Lower lobe of right lung (tissue), 2 donors: ENCODE results near the gene KCNT2. TPM values are rescaled to one million over a fixed set of nuclear protein-coding genes. Genes with fewer than 3 reads are reported as not detected.
A peak's percentile ranks its signal among the peaks of the same experiment; 100 is the strongest.

Experiments
- ATAC-seq, 2 donors: fragments of 200-7000 bp; cut with Tn5 transposase; one replicate each; pipeline ENCODE4 v1.9.1; 2020 to 2022; ENCODE audit warnings: mild to moderate bottlenecking in 2 of 2, moderate library complexity in 2 of 2
- DNase-seq: peaks from one replicate; pipeline ENCODE4 v3.0.0-alpha.2; 2020
- H3K27ac ChIP-seq: fragments of 200-600 bp; one replicate; pipeline ENCODE4 v1.8.0; 2022
- H3K27me3 ChIP-seq: fragments of 200-600 bp; one replicate; pipeline ENCODE4 v1.8.0; 2022; ENCODE audit warnings: low read depth
- H3K36me3 ChIP-seq: fragments of 200-600 bp; one replicate; pipeline ENCODE4 v1.8.0; 2022; ENCODE audit warnings: mild to moderate bottlenecking
- H3K4me1 ChIP-seq: fragments of 200-600 bp; one replicate; pipeline ENCODE4 v1.8.0; 2022
- H3K4me3 ChIP-seq: fragments of 200-600 bp; one replicate; pipeline ENCODE4 v1.8.0; 2022; ENCODE audit warnings: mild to moderate bottlenecking
- H3K9me3 ChIP-seq: fragments of 200-600 bp; one replicate; pipeline ENCODE4 v1.8.0; 2022
- intact Hi-C: fragments of 100-400 bp; cut with DNase I; formaldehyde crosslinking; loops from one replicate; pipeline ENCODE4 v1.11.0; 2022
- total RNA-seq: library from RNA; stranded (reverse); fragmentation: NEBNext Ultra II Directional; extraction: Animal tissue kit (Norgen Biotek cat#: 25700); gene quantifications from one replicate; pipeline ENCODE4 v1.2.1, GENCODE V29; 2021
- TF ChIP-seq, protein P1 (sequence below): fragments of 200-600 bp; IDR thresholded peaks from one replicate; pipeline ENCODE4 v1.8.0; 2022; ENCODE audit warnings: antibody characterized with exemption, mild to moderate bottlenecking
- donor health status: DM: no; HTN: yes; CAD: no; lungs with severe emphysema.

Gene KCNT2
- total RNA-seq, 1 donor from 2014 or later = 3.7 TPM

DNA sequence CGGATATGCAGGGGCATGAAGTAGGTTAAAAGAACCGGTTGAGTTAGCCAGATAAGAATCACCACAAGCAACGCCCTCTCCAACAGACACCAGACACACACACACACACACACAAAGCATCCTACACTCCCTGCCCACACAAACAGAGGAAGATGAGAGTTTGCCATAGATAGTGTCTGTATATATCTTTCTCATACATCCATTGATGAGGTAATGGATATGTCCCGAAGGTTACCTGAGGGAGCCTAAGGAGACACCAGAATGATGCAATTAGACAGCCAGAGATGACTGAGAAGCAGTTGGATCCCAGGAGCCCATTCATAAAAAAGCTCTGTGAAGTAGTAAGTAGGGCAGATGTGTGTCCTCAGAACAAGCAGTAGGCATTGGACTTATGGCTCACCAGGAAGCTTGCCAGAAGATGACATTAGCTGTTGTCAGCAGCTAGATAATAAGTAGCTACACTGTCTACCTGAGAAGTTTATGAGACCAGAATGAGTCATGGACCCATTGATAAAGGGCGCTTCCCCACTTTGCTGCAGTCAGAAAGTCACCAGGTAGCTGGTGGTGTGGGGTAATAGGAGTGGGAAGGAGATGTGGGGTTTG is 247.0 kb downstream of the KCNT2 start:
- no peak for DNase-seq
- H3K4me3 ChIP-seq = no peak overlapping the region
- no peaks in the 10 kb centered on the region for H3K4me1 ChIP-seq
- no peaks in the 10 kb centered on the region for H3K36me3 ChIP-seq
- TF ChIP-seq, protein P1, sequence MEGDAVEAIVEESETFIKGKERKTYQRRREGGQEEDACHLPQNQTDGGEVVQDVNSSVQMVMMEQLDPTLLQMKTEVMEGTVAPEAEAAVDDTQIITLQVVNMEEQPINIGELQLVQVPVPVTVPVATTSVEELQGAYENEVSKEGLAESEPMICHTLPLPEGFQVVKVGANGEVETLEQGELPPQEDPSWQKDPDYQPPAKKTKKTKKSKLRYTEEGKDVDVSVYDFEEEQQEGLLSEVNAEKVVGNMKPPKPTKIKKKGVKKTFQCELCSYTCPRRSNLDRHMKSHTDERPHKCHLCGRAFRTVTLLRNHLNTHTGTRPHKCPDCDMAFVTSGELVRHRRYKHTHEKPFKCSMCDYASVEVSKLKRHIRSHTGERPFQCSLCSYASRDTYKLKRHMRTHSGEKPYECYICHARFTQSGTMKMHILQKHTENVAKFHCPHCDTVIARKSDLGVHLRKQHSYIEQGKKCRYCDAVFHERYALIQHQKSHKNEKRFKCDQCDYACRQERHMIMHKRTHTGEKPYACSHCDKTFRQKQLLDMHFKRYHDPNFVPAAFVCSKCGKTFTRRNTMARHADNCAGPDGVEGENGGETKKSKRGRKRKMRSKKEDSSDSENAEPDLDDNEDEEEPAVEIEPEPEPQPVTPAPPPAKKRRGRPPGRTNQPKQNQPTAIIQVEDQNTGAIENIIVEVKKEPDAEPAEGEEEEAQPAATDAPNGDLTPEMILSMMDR = no peak
- no peak for ATAC-seq
- no peaks in the 10 kb centered on the region for H3K27me3 ChIP-seq
- H3K27ac ChIP-seq = no peak overlapping the region
- H3K9me3 ChIP-seq = no peaks in the 10 kb centered on the region
- intact Hi-C loops = no loop called here

DNA sequence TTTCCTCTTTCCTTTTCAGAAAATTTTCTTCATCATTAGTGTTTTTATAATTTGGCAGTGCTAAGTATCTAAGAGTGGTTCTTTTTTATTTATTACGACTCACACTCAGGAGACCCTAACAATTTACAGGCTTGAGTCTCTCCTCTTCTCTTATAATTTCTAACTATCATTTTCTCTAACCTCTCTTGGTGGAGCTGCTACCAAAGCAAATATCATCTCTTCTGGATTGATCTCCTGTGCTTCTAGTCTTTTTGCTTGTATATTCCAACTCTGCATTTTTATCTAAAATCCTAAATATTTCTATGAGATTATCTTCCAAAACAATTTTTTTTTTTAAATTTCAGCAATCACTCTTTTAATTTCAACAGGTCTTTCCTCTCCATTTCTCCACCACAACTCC is 250.3 kb downstream of the KCNT2 start:
- no peaks in the 10 kb centered on the region for H3K27me3 ChIP-seq
- no peak overlapping the region for H3K27ac ChIP-seq
- no peaks in the 10 kb centered on the region for H3K4me1 ChIP-seq
- TF ChIP-seq, protein P1 = no peak
- ATAC-seq (no peak), DNase-seq (no peak)
- no peak overlapping the region for H3K4me3 ChIP-seq
- no peaks in the 10 kb centered on the region for H3K9me3 ChIP-seq
- no peaks in the 10 kb centered on the region for H3K36me3 ChIP-seq
- intact Hi-C loops = no loop called here

DNA sequence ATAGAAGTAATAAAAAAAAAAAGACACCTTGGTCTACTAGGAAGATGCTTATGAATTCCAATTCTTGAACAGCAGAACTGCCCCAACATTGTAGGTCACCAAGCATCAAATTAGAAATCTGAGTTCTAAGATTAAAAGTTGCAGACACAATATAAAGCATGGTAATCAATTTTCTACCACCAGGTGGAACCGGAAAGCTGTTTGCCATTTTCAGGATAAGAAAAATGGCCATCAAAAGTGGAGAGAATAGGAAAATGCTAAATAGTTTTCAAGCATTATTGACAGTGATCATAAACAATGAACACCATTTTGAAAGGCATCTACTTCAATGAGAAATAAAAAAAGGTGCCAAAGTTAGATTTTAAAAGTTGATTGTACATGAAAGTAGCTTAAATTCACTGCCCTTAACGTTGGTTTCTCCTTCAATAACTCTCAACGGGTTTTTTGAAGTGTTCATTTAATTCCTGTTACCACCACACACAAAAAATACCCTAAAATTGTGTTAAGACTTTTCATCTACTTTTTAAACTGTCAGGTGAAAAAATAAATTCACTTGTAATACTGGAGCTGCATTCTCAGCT is 252.9 kb downstream of the KCNT2 start:
- DNase-seq = no peak
- TF ChIP-seq, protein P1 = peak; percentile 41
- Histone ChIP-seq H3K4me1 (no peaks in the 10 kb centered on the region), H3K27me3 (no peaks in the 10 kb centered on the region), H3K36me3 (no peaks in the 10 kb centered on the region), H3K9me3 (no peaks in the 10 kb centered on the region), H3K27ac (no peak overlapping the region), H3K4me3 (no peak overlapping the region)
- ATAC-seq = no peak
- intact Hi-C loops = no loop called here

DNA sequence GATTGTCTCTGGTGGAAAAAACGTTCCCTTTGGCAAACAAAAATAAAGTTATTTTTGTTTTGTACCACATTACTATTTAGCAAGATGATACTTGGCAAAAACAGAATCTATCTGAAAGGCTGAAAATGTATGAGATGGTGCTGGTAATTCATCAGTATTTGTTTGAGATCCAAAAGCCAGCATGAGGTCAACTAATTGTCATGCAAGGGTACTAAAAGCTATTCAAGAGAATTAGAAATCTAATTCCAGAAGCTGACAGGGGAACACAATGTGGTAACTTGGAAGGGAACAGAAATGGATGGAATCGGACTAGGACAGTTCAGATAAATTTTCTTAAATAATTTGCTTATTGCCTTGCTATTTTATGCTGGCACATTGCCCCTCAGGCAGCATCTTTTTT is 263.8 kb downstream of the KCNT2 start:
- no peak for DNase-seq
- no peak for ATAC-seq
- TF ChIP-seq, protein P1 = no peak
- H3K9me3 ChIP-seq = no peaks in the 10 kb centered on the region
- H3K4me1 ChIP-seq = no peaks in the 10 kb centered on the region
- intact Hi-C loops = no loop called here
- H3K27me3 ChIP-seq = no peaks in the 10 kb centered on the region
- H3K36me3 ChIP-seq = no peaks in the 10 kb centered on the region
- H3K27ac ChIP-seq = no peak overlapping the region
- no peak overlapping the region for H3K4me3 ChIP-seq

DNA sequence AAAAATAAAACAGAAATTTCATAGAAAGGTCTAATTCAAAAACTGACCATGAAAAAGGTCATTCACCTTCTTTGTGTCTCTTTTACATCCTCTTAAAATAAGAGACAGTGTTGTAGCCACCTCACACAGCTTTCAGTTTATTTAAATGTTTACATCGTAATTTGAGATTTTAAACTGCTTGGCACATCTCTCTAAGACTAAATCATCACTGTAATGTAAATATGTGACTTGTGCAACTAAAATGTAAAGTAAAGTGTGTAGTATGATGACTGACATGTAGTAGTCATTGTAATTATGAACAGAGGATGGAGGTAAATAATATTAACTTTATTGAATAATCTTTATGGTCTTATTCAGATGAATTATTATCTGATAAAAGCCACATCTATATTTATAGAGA is 283.9 kb downstream of the KCNT2 start:
- intact Hi-C loops = no loop called here
- no peaks in the 10 kb centered on the region for H3K36me3 ChIP-seq

More for the DNA sequence above, 283.9 kb downstream of the KCNT2 start:
- ATAC-seq = no peak
- Histone ChIP-seq H3K9me3 (no peaks in the 10 kb centered on the region), H3K27me3 (no peaks in the 10 kb centered on the region), H3K27ac (no peak overlapping the region), H3K4me1 (no peaks in the 10 kb centered on the region), H3K4me3 (no peak overlapping the region)
- DNase-seq = no peak
- TF ChIP-seq, protein P1 = no peak
